HepG2 (cell line): Measurements from ENCODE around the gene INHBC. TPM values are rescaled to one million over a fixed set of nuclear protein-coding genes. Genes with fewer than 3 reads are reported as not detected.

ENCODE experiments used
- ATAC-seq: fragments of 200-7000 bp; cut with Tn5 transposase; 3 replicates; pipeline ENCODE4 v1.9.1; 2020; ENCODE audit warnings: mild to moderate bottlenecking, moderate library complexity
- BruUV-seq: library from RNA; stranded (reverse); fragments of 400-500 nt; replicated peaks from 2 replicates; lab custom pipeline; 2021; lab: Mats Ljungman, UMichigan
- CTCF ChIA-PET: fragments of 300-600 bp; formaldehyde crosslinking; extraction: SDS; loops from one replicate; lab custom pipeline; 2021; ENCODE audit warnings: low total read pairs, inconsistent platforms, low intra/inter-chr PET ratio; lab: Yijun Ruan, JAX
- POLR2A ChIA-PET: fragments of 350-600 bp; sonication (Branson Sonifier 250); formaldehyde crosslinking; loops from one replicate; lab custom pipeline; 2020; ENCODE audit warnings: antibody characterized with exemption, inconsistent platforms; lab: Yijun Ruan, JAX
- DNase-seq: peaks from one replicate; pipeline ENCODE4 v3.0.0-alpha.2; 2015; ENCODE audit warnings: low spot score
- FAIRE-seq: peaks from 3 replicates; lab custom pipeline; 2011; peaks lifted over from hg19 to GRCh38; lab: Jason Lieb, UNC
- H2AFZ ChIP-seq: one replicate; pipeline ENCODE4 v1.6.1; 2011; ENCODE audit warnings: low read length, inconsistent platforms
- H3K27ac ChIP-seq: fragments of 300-600 bp; 3 replicates; pipeline ENCODE4 v1.8.0; 2011; ENCODE audit warnings: mixed run types, mild to moderate bottlenecking, mixed read lengths, low read length, inconsistent platforms; ENCODE audit not compliant: insufficient read depth; ENCODE audit errors: extremely low read length
- H3K27me3 ChIP-seq, 2 experiments: fragments of 200-600 bp in 1 of 2; 2 replicates in 1 of 2; 3 replicates in 1 of 2; pipeline versions ENCODE4 v1.6.0 to v1.8.0; 2011; ENCODE audit warnings: low read length in 2 of 2, mild to moderate bottlenecking in 2 of 2, moderate library complexity in 2 of 2, inconsistent platforms in 1 of 2; ENCODE audit not compliant: insufficient read depth in 2 of 2, control insufficient read depth in 1 of 2
- H3K36me3 ChIP-seq, 2 experiments: fragments of 200-600 bp in 1 of 2; replicated peaks in 1 of 2; 2 replicates in 1 of 2; 3 replicates in 1 of 2; pipeline versions ENCODE4 v1.5.1 to v1.8.0; 2011; ENCODE audit warnings: low read length in 2 of 2, inconsistent platforms in 1 of 2; ENCODE audit not compliant: insufficient read depth in 2 of 2, control insufficient read depth in 1 of 2
- H3K4me1 ChIP-seq: 2 replicates; pipeline ENCODE4 v1.5.1; 2012; ENCODE audit warnings: low read length, inconsistent platforms; ENCODE audit not compliant: insufficient read depth
- H3K4me2 ChIP-seq: 2 replicates; pipeline ENCODE4 v1.6.0; 2011; ENCODE audit warnings: low read depth, low read length, inconsistent platforms
- H3K4me3 ChIP-seq, 3 experiments: fragments of 200-600 bp in 1 of 3; sonication (generic), shearing (Covaris generic) in 1 of 3; replicated peaks in 1 of 3; 2 replicates each; pipeline ENCODE4 v1.5.1; 2011 to 2016; ENCODE audit warnings: low read length in 3 of 3, inconsistent platforms in 2 of 3, low read depth in 2 of 3, mild to moderate bottlenecking in 2 of 3, control low read depth in 1 of 3, mixed read lengths in 1 of 3; ENCODE audit not compliant: insufficient read depth in 1 of 3
- H3K79me2 ChIP-seq: one replicate; pipeline ENCODE4 v1.6.1; 2011; ENCODE audit warnings: low read length, inconsistent platforms; ENCODE audit not compliant: insufficient read depth
- H3K9ac ChIP-seq: 2 replicates; pipeline ENCODE4 v1.6.0; 2011; ENCODE audit warnings: mild to moderate bottlenecking, low read depth, low read length, inconsistent platforms; ENCODE audit not compliant: insufficient read depth
- H3K9me3 ChIP-seq: 2 replicates; pipeline ENCODE4 v1.5.1; 2012; ENCODE audit warnings: mild to moderate bottlenecking, low read length
- H4K20me1 ChIP-seq: 2 replicates; pipeline ENCODE4 v1.6.0; 2011; ENCODE audit warnings: inconsistent platforms, mild to moderate bottlenecking, low read length, moderate library complexity; ENCODE audit not compliant: insufficient read depth
- MTA3 ChIP-seq: sonication (generic); formaldehyde crosslinking; IDR thresholded peaks from 2 replicates; pipeline ENCODE4 v1.4.0; 2020; ENCODE audit warnings: missing genetic modification reagents
- MTF2 ChIP-seq: sonication (generic); formaldehyde crosslinking; IDR thresholded peaks from 2 replicates; pipeline ENCODE4 v1.5.0; 2020; ENCODE audit warnings: missing genetic modification reagents, borderline replicate concordance
- ZBTB25 ChIP-seq: IDR thresholded peaks from 2 replicates; pipeline ENCODE4 v1.6.1; 2018; ENCODE audit warnings: missing genetic modification reagents
- ZNF180 ChIP-seq: sonication (generic); formaldehyde crosslinking; IDR thresholded peaks from 2 replicates; pipeline ENCODE4 v1.4.0; 2020; ENCODE audit warnings: low read depth, missing genetic modification reagents, borderline replicate concordance
- ZNF263 ChIP-seq: sonication (generic); formaldehyde crosslinking; IDR thresholded peaks from 2 replicates; pipeline ENCODE4 v1.4.0; 2020; ENCODE audit warnings: missing genetic modification reagents
- WGBS: methylation state at CpG from one replicate; pipeline ENCODE4 v1.1.6; 2017; ENCODE audit warnings: low lambda C conversion rate; 5-methylcytosine and 5-hydroxymethylcytosine counted together
- in situ Hi-C: cut with HindIII; loops from 2 replicates; pipeline ENCODE4 v1.10.0; 2017; ENCODE audit warnings: low pct_unique_long_range_greater_than_20kb; ENCODE audit not compliant: extremely low pct_ligation_motif_present
- intact Hi-C: fragments of 100-400 bp; cut with micrococcal nuclease; formaldehyde crosslinking; loops from one replicate; pipeline ENCODE4 v1.10.0; 2022; ENCODE audit not compliant: unreplicated experiment
- polyA plus RNA-seq, 8 experiments: library from polyadenylated mRNA; depleted of rRNA in 3 of 8; stranded (reverse) in 7 of 8; unstranded in 1 of 8; fragments of >200 nt; fragmentation: Illumina TruSeq in 4 of 8; extraction: Trizol in 4 of 8; gene quantifications; 2 replicates each; pipeline versions ENCODE4 v1.2.1 to v1.2.3, GENCODE V29; 2011 to 2016; ENCODE audit warnings: low read depth in 4 of 8, missing spikeins in 1 of 8, mixed read lengths in 1 of 8; ENCODE audit not compliant: insufficient read depth in 1 of 8
- total RNA-seq, 5 experiments: library from RNA; depleted of rRNA; stranded (reverse); fragments of >200 nt; fragmentation: Illumina TruSeq; extraction: Trizol; gene quantifications; 2 replicates each; pipeline ENCODE4 v1.2.3, GENCODE V29; 2016; ENCODE audit warnings: low read depth in 1 of 5

INHBC gene
- total and polyA plus RNA-seq, 2 of the 13 experiments (the other 11 are each of a cell fraction or from before 2014, with no cell fraction given): 1.8 to 13.8 TPM

GRCh38 chr12:57490126-57490525 lies 55.5 kb downstream of the INHBC start:
- Histone ChIP-seq H3K9ac (no peak overlapping the region), H3K27me3 (peaks cover 0 to 4% of the 10 kb centered on the region in 2 experiments; a peak in 1 of 5 replicates), H3K4me2 (peak overlapping the region; percentile 93; the same call in 1 of the 2 replicates), H3K4me3 (no peak overlapping the region), H3K9me3 (no peaks in the 10 kb centered on the region), H3K27ac (no peak overlapping the region), H3K4me1 (peaks cover 23% of the 10 kb centered on the region), H4K20me1 (peaks cover 8% of the 10 kb centered on the region), H2AFZ (no peak overlapping the region), H3K79me2 (peaks cover 23% of the 10 kb centered on the region), H3K36me3 (peaks cover 19 to 39% of the 10 kb centered on the region in 2 experiments)
- no peak for TF ChIP-seq MTF2 (CRISPR knock-in tag)
- no peak for TF ChIP-seq ZNF180 (CRISPR knock-in tag)
- TF ChIP-seq ZNF263: no peak
- no peak for TF ChIP-seq ZBTB25 (CRISPR knock-in tag)
- no peak for TF ChIP-seq MTA3
- in situ Hi-C loops: no loop called here
- intact Hi-C loops: no loop called here
- 97% methylated on average over 4 of the region's 4 CpGs for WGBS
- CTCF ChIA-PET: no interaction called here
- ATAC-seq (no peak), DNase-seq (no peak), FAIRE-seq (no peak)
- POLR2A ChIA-PET: interaction anchor here (1.1 to 3.4 kb wide), 3 partner anchors 10 to 30 kb away, joined by 3 to 15 read pairs (median 4); partner anchors contain the start of gene DDIT3
- no TSS peak for BruUV-seq
